GM18502 (cell line): ENCODE results near the gene SRP72.

Experiments
- ATAC-seq: cut with Tn5 transposase; IDR thresholded peaks from one replicate; pipeline ENCODE4 v1.9.1; 2021; ENCODE audit warnings: mild to moderate bottlenecking; ENCODE audit not compliant: unreplicated experiment, poor library complexity

SRP72 gene

DNA sequence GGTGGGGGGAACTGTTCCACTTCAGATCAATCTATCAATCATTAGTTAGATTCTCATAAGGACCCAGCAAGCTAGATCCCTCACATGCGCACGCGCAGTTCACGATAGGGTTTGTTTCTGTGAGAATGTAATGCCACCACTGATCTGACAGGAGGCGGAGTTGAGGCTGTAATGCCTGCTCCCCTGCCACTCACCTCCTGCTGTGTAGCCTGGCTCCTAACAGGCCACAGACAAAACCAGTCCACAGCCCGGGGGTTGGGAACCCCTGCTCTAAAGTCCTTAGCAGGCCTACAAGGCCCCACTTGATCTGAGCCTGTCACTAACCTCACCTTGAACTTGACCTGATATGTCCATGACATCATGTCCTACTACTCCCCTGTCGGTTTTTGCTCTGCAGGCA, 68.5 kb downstream of the SRP72 start:
- ATAC-seq = no peak

GRCh38 chr4:56537147-56537546, 69.7 kb downstream of the SRP72 start:
- ATAC-seq = no peak

- no peak for ATAC-seq
Observed at GRCh38 chr4:56540826-56541225, 73.4 kb downstream of the SRP72 start.

GRCh38 chr4:56544573-56545131, 77.2 kb downstream of the SRP72 start:
- peak; percentile 97 for ATAC-seq

GRCh38 chr4:56550642-56551041, 83.2 kb downstream of the SRP72 start:
- ATAC-seq = no peak

GRCh38 chr4:56551516-56551915, 84.1 kb downstream of the SRP72 start:
- no peak for ATAC-seq

DNA sequence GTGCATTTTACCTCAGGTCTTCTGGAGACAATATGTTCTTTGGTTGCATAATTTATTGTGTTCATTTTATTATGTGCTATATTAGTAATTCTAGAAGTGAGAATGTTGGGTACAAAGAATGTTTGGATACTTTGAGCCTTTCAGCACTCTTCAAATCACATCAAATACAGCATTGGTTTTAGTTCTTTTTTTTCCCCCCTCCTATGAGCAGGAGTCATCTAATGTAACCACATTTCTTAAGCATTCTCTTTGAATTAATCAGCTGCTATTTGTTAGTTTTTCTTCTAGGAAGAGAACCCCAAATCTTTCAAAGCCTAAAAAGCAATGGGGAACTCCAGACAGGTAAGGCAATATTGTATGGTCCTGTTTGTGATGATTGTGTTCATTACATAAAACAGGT, 84.9 kb downstream of the SRP72 start:
- ATAC-seq = no peak
